HL-60 (cell line): ENCODE results near the gene RYR3.

Source experiments
- CTCF ChIP-seq: IDR thresholded peaks from one replicate; pipeline ENCODE4 v1.5.1; 2011; ENCODE audit warnings: low read length, control low read depth, inconsistent platforms; ENCODE audit not compliant: insufficient read depth
- GABPA ChIP-seq: IDR thresholded peaks from 2 replicates; pipeline ENCODE4 v1.6.1; 2012; ENCODE audit warnings: low read depth
- POLR2AphosphoS5 ChIP-seq: IDR thresholded peaks from 2 replicates; pipeline ENCODE4 v1.6.1; 2012; ENCODE audit warnings: low read depth
- REST ChIP-seq: IDR thresholded peaks from 2 replicates; pipeline ENCODE4 v1.6.1; 2012; ENCODE audit warnings: low read depth; ENCODE audit not compliant: insufficient replicate concordance
- SPI1 ChIP-seq: IDR thresholded peaks from 2 replicates; pipeline ENCODE4 v1.6.1; 2012; ENCODE audit warnings: low read depth, mild to moderate bottlenecking, borderline replicate concordance

- TF ChIP-seq POLR2AphosphoS5 (no peak), CTCF (no peak), REST (no peak), GABPA (no peak), SPI1 (no peak)
Observed at GRCh38 chr15:33380406-33380805, 69.6 kb downstream of the RYR3 start.
